Raji (cell line): Measurements from ENCODE around the gene ZFHX2.

Experiments used
- POLR2A ChIP-seq: IDR thresholded peaks from 2 replicates; pipeline ENCODE4 v1.6.1; 2011; ENCODE audit warnings: low read depth, low read length, control low read depth; ENCODE audit not compliant: insufficient read depth

The ZFHX2 gene

GRCh38 chr14:23556700-23557440, 5.3 kb upstream of the ZFHX2 start:
- no peak for TF ChIP-seq POLR2A

DNA sequence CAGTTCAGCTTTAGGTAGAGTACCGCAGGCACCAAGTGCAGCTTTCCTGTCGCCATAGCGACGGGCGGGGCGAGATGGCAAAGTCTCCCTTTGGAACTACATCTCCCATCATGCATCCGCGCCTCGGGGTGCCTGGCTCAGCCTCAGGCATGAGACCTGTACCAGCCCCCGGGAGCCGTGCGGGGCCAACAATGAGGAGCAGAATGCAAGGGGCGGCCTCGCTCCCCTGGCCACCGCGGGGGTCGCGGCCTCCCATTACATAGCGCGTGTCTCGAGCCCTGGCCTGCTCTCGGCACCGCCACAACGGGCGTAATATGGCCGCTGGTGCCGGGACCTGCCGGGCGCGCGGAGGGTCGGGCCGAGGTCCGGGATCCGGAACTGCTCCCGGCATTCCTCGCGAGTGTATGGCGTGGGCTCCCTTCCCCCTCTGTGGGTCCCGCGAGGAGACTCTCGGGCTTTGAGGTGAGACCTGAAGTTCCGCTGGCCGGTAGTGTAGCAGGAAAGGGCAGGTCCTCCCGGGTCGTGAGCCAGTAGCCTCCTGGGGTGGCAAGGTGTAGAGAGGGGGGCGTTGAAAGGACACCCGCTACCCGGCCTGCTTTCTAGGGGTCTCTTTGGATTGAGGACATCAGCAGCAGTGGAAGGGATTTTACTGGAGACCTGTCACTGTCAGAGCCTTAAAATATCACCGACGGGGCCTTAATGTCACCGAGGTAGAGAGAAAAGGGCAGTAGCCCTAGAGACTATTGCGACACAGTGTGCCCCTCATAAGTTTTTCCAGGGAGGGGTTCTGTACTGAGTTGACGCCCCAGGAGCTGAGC, 4.5 kb upstream of the ZFHX2 start, which contains the start of gene THTPA:
Gene THTPA, plus strand, starts transcription at position 390 of the 818 bp plus-strand sequence. CDS start 487 bp downstream, outside the sequence.
- peak; percentile 78 for TF ChIP-seq POLR2A

- TF ChIP-seq POLR2A, result no peak
These were observed 3.9 kb upstream of the ZFHX2 start for GRCh38 chr14:23555533-23555881.

GRCh38 chr14:23550812-23551265, 726 bp downstream of the ZFHX2 start:
- TF ChIP-seq POLR2A, result no peak

GRCh38 chr14:23550131-23550811, 1.3 kb downstream of the ZFHX2 start:
- no peak for TF ChIP-seq POLR2A

GRCh38 chr14:23548351-23549318, 2.9 kb downstream of the ZFHX2 start:
- TF ChIP-seq POLR2A, result no peak

DNA sequence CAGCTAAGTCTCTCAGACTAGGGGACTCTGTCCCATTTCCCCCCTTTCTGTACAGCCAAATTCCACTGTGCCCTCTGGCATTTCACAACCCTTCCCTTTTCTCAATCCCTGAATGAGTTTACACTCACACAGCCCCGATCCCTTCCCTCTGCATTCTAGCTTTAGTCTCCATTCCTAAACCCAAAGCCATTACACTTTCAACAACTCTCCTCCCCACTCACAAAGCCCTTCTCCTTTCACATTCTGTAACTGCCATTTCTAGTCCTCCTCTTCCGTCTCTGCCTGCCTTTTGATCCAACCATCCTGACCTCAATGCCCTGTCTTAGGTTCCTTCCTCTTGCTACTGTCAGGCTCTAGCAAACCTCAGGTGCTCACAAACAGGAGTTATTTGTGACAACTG, 3.6 kb downstream of the ZFHX2 start:
- no peak for TF ChIP-seq POLR2A

- no peak for TF ChIP-seq POLR2A
These were observed 5.0 kb downstream of the ZFHX2 start for GRCh38 chr14:23546450-23547035.

DNA sequence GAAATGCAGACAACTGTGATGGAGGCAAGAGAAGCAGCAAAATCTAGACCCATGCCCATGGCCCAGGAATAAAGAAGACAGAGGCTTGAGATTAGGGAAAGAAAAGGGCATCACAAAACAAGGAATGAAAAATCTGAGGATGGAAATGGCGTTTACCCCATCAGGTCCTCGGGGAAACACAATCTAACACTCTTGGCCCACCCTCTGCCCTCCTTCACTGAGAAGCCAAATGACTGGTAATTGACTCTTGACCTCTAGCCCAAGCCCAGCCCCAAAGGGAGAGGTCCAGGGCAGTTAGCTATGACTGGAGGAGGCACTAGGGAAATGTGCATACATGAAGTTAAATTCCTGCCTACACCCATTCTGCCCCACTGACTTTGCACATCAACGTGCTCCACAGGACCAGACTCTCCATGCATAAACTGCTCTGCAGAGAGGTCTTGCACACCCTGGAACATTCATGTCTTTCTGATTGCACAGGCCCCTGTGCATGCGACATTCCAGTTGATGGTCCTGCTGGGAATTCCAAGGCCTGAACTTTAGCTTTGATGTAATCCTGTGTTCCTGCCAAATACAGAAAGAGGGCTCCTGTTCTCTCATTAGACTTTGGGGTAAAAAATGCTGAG, 5.7 kb downstream of the ZFHX2 start:
- TF ChIP-seq POLR2A, result no peak

- no peak for TF ChIP-seq POLR2A
These were observed 6.8 kb downstream of the ZFHX2 start for GRCh38 chr14:23544511-23545447.

DNA sequence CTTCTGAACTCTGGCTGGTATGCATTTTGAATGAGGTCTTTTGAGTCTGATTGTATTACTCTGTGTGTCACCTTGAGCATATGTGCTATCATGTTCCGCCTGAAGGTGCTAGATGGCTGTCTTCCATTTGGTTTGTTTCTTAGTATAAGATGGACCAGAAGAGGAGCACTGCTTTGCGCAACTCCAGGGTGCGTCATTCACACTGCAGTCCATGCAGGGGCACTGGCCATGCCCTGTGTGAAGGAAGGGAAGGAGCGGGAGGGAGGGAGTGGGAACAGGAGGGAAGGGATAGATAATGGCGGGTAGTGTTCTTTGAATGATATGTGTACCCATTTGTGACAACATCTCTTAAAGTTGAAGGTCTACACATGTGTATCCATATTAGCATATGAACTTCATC, 8.2 kb downstream of the ZFHX2 start:
- TF ChIP-seq POLR2A, result no peak

- TF ChIP-seq POLR2A, result no peak
These were observed 9.3 kb downstream of the ZFHX2 start for GRCh38 chr14:23542261-23542660.

DNA sequence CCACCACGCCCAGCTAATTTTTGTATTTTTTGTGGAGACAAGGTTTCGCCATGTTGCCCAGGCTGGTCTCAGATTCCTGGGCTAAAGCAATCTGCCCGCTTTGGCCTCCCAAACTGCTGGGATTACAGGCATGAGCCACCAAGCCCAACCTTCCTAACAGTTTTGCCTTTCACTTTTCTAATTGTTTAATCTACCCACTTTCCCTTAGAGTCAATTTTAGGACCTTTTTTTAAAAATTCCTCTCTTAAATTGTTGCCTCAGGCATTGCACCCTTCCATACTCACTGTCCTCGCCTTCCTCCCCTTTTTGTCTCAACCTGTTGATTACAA, 11.5 kb downstream of the ZFHX2 start:
- no peak for TF ChIP-seq POLR2A
